Kidney tubule cell (primary cell): ENCODE results near the gene TOP3B.

Experiments
- DNase-seq: peaks from one replicate; pipeline ENCODE4 v3.0.0-alpha.2; 2018; ENCODE audit warnings: low spot score

TOP3B gene

GRCh38 chr22:21982338-21982965 is at the start of gene TOP3B:
Gene TOP3B (minus strand): TSS chr22:21982787. CDS start chr22:21975709, 7,078 bp downstream.
- peak; percentile 82 for DNase-seq

- DNase-seq = no peak
Observed at GRCh38 chr22:22031183-22031945, 48.8 kb upstream of the TOP3B start.

GRCh38 chr22:22030493-22031182 is 48.1 kb upstream of the TOP3B start:
- DNase-seq = no peak

GRCh38 chr22:22027955-22028354 is 45.4 kb upstream of the TOP3B start:
- no peak for DNase-seq

- DNase-seq = no peak
Observed at GRCh38 chr22:22026157-22026831, 43.7 kb upstream of the TOP3B start.

GRCh38 chr22:22025320-22026156 is 43.0 kb upstream of the TOP3B start:
- DNase-seq = no peak

GRCh38 chr22:22024440-22024839 is 41.9 kb upstream of the TOP3B start:
- DNase-seq = no peak

- DNase-seq = peak; percentile 61
Observed at GRCh38 chr22:22023581-22024137, 41.1 kb upstream of the TOP3B start.

GRCh38 chr22:22022947-22023534 is 40.5 kb upstream of the TOP3B start:
- DNase-seq = no peak

GRCh38 chr22:22022255-22022840 is 39.8 kb upstream of the TOP3B start:
- DNase-seq = no peak

- peak; percentile 31 for DNase-seq
Observed at GRCh38 chr22:22021162-22021750, 38.7 kb upstream of the TOP3B start.

GRCh38 chr22:22020425-22020852 is 37.9 kb upstream of the TOP3B start:
- DNase-seq = no peak

GRCh38 chr22:22019659-22020424 is 37.3 kb upstream of the TOP3B start:
- no peak for DNase-seq

- no peak for DNase-seq
Observed at GRCh38 chr22:22018825-22019658, 36.5 kb upstream of the TOP3B start.

GRCh38 chr22:22015631-22016030 is 33.0 kb upstream of the TOP3B start:
- no peak for DNase-seq

- no peak for DNase-seq
Observed at GRCh38 chr22:22014285-22014659, 31.7 kb upstream of the TOP3B start.

GRCh38 chr22:22013559-22014284 is 31.1 kb upstream of the TOP3B start:
- DNase-seq = no peak

- DNase-seq = no peak
Observed at GRCh38 chr22:22011964-22012363, 29.4 kb upstream of the TOP3B start.
